ENCODE results near the gene EFHB.
"Not testable (repeated sequence)": the region's sequence is repeated elsewhere in the genome, so short reads cannot be mapped to it uniquely, and the experiment has no call there.

The EFHB gene, protein sequence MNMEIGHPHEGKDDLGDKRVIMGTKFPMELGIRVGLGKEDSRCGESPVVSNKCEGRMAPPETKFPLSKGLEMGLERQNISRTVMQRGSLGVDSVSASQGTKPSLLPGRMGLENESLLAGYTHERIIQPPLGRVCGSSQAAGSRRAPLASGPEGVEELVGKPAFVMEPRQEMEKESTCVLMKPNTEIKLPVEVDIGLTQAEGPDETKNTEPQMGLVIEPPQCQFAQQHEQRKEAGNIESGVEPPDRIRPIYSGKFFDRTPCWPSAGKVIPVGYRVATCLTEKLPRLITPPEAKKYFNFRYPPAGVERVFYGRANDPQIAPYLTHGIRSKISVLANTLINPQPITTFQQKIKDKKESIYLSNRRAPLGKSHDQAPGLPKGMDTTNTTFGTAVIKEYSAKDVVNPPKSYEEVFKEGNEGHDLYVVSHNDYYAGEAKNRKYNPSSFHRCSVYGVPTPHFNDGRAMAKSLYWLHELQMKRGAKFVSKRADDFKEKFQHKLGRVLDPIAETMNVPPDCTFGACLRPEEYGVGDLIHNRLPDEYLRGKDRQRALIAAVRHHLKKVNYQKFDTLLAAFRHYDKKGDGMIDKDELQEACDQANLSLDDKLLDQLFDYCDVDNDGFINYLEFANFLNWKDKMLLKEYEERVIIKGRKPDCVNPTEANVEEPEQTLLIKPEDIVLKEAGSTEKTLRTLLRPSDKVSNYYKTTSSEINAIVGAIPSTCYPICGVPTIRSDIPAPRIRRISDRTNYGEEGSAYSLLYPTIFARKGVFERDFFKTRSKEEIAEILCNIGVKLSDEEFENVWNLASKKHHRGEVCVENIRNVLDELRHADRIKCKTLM

DNA sequence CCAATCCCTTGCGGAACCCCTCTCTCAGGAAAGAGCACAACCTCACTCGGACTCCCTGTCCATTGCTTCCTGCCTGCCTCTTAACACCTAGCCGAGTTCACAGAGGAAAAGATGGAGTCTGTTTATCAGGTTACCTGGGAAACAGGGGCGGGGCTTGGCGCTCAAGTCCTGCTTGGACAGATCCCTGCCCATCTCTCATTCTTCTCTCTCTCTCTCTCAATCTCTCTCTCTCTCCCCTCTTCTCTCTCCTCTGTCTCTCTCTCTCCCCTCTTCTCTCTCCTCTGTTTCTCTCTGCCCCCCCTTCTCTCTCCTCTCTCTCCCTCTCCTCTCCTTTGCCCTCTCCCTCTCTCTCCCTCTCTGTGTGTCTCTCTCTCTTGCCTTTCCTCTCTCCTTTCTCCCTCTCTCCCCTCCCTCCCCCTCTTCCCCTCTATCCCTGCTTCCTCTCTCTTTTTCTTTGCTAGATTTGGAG, at the start of gene EFHB:
Gene EFHB (minus strand): TSS at position 120 of the 469 bp plus-strand sequence. CDS start 199 bp downstream, outside the sequence.
- peaks cover 7% of the 10 kb centered on the region for H3K4me1 Mint-ChIP-seq
- no peaks in the 10 kb centered on the region for H3K9me3 Mint-ChIP-seq
- H3K27ac Mint-ChIP-seq = peak within 1 kb of the TSS; percentile 39
- H3K4me3 Mint-ChIP-seq = no peak within 1 kb of the TSS
- H3K36me3 Mint-ChIP-seq = no peaks in the 10 kb centered on the region
- peaks cover 19% of the 10 kb centered on the region for H3K27me3 Mint-ChIP-seq

DNA sequence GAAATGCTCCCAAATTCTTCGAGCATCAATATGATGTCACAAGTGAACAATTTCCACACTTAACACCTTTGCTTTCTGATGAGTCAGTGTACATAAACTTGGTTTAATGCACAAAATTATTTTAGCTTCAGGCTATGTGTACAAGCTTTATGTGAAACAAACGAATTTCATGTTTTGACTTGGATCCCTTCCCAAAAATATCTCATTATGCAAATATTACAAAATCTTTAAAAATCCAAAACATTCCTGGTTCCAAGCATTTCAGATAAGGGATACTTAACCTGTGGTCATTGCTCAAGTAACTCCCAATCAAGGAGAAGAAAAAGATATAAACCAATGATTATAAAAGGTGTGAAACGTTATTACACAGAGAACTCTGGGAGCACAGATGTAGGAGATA, 38.0 kb upstream of the EFHB start:
- Mint-ChIP-seq H3K4me3 (no peak overlapping the region), H3K9me3 (no peaks in the 10 kb centered on the region), H3K27me3 (no peaks in the 10 kb centered on the region), H3K36me3 (peaks cover 12% of the 10 kb centered on the region), H3K27ac (no peak overlapping the region), H3K4me1 (peaks cover 43% of the 10 kb centered on the region)

DNA sequence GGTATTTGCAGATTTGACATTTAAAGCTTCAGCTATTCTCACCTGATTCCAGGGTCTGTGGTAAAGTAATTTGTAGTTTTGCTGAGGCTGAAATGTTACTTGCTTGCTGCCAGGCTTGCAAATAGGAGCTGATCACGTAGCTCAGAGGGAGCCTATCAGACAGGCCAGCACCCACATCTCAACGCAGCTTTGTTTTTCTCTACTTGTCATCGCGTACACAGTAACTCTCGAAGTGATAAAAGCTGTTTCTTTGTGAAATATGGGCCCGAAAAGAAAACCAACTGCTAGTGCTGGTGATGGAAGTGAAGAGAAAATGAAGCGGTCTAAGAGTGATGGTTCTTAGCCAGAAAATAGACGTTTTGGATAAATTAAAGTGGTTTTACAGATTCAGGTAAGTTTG, 36.3 kb upstream of the EFHB start:
- Mint-ChIP-seq H3K36me3 (peaks cover 14% of the 10 kb centered on the region), H3K4me3 (no peak overlapping the region), H3K27me3 (no peaks in the 10 kb centered on the region), H3K9me3 (no peaks in the 10 kb centered on the region), H3K4me1 (peaks cover 60% of the 10 kb centered on the region), H3K27ac (peak overlapping the region; percentile 57)

DNA sequence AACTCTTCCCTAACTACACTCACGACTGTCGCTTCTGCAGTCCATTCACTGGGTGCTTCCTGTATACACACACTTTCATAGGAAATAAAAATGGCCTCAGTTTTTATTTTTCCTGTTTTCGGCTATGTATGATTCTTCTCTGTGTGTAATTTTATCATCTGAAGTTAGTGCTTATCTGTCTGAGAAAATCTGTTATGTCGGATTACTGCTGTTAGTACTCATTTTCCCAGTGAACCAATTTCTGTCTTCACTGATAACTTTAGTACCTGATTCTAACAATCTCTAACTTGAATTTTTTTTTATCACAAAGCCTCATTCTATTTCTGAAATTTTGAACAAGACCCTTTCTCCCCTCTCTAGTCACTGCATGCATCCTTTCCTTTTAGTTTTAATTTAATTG, 33.8 kb upstream of the EFHB start:
- no peak overlapping the region for H3K4me3 Mint-ChIP-seq
- no peaks in the 10 kb centered on the region for H3K27me3 Mint-ChIP-seq
- H3K9me3 Mint-ChIP-seq = no peaks in the 10 kb centered on the region
- H3K4me1 Mint-ChIP-seq = peaks cover 76% of the 10 kb centered on the region
- peaks cover 11% of the 10 kb centered on the region for H3K36me3 Mint-ChIP-seq
- H3K27ac Mint-ChIP-seq = peak overlapping the region; percentile 81

DNA sequence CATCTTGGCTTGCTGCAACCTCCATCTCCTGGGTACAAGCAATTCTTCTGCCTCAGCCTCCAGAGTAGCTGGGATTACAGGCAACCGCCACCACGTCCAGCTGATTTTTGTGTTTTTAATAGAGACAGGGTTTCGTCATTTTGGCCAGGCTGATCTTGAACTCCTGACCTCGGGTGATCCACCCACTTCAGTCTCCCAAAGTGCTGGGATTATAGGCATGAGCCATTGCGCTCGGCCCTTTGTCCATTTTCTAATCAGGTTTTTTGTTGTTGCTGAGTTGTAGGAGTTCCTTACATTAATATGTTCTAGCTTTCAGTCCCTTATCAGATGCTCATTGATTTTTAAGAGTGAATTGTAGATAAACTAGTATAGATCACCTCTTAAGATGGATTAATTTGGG, 33.2 kb upstream of the EFHB start:
- Mint-ChIP-seq H3K4me1 (peaks cover 76% of the 10 kb centered on the region), H3K9me3 (no peaks in the 10 kb centered on the region)

DNA sequence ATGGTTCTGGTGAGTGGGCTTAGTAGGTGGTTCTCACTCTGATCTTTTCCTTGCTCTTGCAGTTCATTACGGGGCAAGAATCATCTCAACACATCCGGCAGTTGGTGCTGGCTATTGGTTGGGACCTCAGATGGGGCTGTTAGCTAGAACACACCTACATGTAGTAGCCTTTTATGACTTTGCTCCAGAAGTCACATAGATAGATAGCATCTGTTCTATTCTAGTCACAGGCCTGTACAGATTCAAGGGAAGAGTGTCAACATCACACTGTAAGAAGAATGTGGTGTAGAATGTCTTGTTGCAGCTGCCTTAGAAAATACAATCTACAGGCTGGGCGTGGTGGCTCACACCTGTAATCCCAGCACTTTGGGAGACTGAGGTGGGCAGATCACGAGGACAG, 27.9 kb upstream of the EFHB start:
- H3K9me3 Mint-ChIP-seq = no peaks in the 10 kb centered on the region
- H3K27me3 Mint-ChIP-seq = no peaks in the 10 kb centered on the region
- no peak overlapping the region for H3K4me3 Mint-ChIP-seq

More for the DNA sequence above, 33.2 kb upstream of the EFHB start:
- Mint-ChIP-seq H3K4me3 (no peak overlapping the region), H3K27me3 (no peaks in the 10 kb centered on the region), H3K27ac (no peak overlapping the region), H3K36me3 (peaks cover 8% of the 10 kb centered on the region)

DNA sequence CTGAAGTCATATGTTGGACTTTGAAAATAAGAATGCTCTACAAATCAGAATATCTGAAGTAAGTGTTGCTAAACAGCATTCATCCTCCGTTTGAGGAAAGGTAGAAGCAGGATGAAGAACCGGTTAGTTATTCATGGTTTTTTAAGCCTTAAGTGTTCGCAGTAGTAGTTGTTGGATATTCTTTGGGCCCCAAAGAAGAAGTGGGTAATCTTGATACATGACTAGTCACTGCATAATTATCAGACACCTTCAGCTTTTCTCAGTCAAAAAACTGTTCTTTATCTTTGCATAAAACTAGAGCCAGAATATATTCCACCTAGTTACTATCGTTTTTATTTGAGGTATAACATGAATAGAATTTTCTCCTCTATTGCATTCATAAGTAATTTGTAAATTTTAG, 26.7 kb upstream of the EFHB start:
- Mint-ChIP-seq H3K4me3 (no peak overlapping the region), H3K27me3 (no peaks in the 10 kb centered on the region), H3K9me3 (no peaks in the 10 kb centered on the region), H3K36me3 (peaks cover 9% of the 10 kb centered on the region), H3K27ac (no peak overlapping the region), H3K4me1 (peaks cover 82% of the 10 kb centered on the region)

More for the DNA sequence above, 27.9 kb upstream of the EFHB start:
- no peak overlapping the region for H3K27ac Mint-ChIP-seq
- peaks cover 88% of the 10 kb centered on the region for H3K4me1 Mint-ChIP-seq
- H3K36me3 Mint-ChIP-seq = peaks cover 12% of the 10 kb centered on the region

DNA sequence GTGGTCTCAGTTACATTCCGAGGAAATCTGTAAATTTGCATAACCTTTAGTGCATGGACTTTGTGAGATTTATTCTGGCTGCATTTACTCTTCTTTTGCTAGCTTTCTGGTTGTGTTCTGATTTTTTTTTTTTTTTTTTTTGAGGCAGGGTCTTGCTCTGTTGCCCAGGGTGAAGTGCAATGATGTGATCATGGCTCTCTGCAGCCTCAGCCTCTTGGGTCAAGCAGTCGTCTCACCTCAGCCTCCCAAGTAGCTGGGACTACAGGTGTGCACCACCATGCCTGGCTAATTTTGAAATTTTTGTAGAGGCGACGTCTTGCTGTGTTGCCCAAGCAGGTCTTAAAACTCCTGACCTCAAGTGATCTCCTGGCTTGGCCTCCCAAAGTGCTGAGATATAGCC, 25.5 kb upstream of the EFHB start:
- Mint-ChIP-seq H3K36me3 (peaks cover 13% of the 10 kb centered on the region), H3K27me3 (no peaks in the 10 kb centered on the region), H3K4me1 (peaks cover 84% of the 10 kb centered on the region), H3K9me3 (no peaks in the 10 kb centered on the region), H3K4me3 (no peak overlapping the region), H3K27ac (no peak overlapping the region)

DNA sequence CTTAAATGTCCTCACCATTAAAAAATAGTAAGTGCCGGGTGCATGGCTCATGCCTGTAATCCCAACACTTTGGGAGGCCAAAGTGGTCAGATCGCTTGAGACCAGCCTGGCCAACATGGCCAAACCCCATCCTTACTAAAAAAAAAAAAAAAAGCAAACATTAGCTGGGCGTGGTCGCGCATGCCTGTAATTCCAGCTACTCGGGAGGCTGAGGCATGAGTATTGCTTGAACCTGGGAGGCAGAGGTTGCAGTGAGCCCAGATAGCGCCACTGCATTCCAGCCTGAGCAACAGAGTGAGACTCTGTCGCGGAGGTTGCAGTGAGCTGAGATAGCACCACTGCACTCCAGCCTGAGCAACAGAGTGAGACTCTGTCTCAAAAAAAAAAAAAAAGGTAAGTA, 23.3 kb upstream of the EFHB start:
- H3K27ac Mint-ChIP-seq, H3K27me3 Mint-ChIP-seq, H3K9me3 Mint-ChIP-seq, H3K4me3 Mint-ChIP-seq: not testable (repeated sequence)
- H3K36me3 Mint-ChIP-seq = peaks cover 11% of the 10 kb centered on the region
- H3K4me1 Mint-ChIP-seq = peaks cover 81% of the 10 kb centered on the region

DNA sequence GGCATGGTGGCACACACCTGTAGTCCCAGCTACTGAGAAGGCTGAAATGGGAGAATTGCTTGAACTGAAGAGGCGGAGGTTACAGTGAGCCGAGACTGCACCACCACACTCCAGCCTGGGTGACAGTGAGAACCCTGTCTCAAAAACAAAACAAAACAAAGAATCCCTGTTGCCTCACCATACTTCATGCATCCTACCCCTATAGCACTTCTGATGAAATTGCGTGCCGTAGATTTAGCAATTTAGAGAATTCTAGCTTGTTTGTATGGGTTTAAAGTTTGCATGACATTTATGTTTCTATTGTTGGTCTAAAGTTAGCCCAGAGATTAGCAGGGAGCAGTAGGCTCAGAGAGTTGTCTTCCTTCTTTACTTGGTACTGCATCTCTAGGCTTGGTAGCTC, 20.7 kb upstream of the EFHB start:
- H3K27ac Mint-ChIP-seq = peak overlapping the region; percentile 41
- no peaks in the 10 kb centered on the region for H3K9me3 Mint-ChIP-seq
- no peaks in the 10 kb centered on the region for H3K27me3 Mint-ChIP-seq
- H3K4me1 Mint-ChIP-seq = peaks cover 77% of the 10 kb centered on the region
- no peak overlapping the region for H3K4me3 Mint-ChIP-seq
- H3K36me3 Mint-ChIP-seq = peaks cover 9% of the 10 kb centered on the region

DNA sequence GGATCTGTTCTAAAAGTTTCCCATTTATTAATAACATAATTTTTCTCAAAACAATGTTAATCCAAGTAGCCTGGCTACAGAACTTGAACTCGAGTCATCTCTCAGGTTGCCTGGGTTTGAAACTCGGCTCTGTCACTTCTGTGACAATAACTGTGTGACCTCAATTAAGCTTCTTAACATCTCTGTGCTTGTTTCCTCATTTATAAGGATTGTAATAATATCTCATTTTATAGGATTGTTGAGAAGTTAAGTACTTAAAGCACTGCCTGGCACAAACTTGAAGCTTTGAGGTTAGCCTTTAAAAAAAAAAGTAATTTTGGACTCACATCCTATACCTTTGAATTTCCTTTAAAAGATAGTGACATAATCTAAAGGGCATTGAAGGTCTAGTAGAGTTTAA, 16.3 kb upstream of the EFHB start:
- H3K4me1 Mint-ChIP-seq = peaks cover 73% of the 10 kb centered on the region
- no peak overlapping the region for H3K27ac Mint-ChIP-seq
- H3K9me3 Mint-ChIP-seq = no peaks in the 10 kb centered on the region
- no peaks in the 10 kb centered on the region for H3K27me3 Mint-ChIP-seq
- H3K4me3 Mint-ChIP-seq = no peak overlapping the region
- H3K36me3 Mint-ChIP-seq = peaks cover 5% of the 10 kb centered on the region

DNA sequence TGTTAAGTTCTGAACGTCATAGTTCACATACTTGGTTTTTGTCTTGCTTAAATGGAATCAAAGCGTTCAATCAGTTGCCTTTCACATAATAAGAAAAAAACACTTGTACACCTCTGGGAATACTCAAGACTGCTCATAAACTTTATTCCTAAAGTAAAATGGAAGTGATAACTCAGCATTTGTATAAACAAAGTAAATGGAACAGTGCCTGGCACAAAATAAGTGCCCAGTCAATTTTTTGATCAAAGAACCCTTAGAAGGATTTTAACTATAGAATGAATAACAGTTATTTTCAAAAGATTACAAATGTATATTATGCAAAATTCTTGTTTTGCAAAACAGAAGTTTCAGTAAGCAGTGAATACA, 14.2 kb upstream of the EFHB start:
- H3K27me3 Mint-ChIP-seq = no peaks in the 10 kb centered on the region
- H3K4me1 Mint-ChIP-seq = peaks cover 62% of the 10 kb centered on the region

DNA sequence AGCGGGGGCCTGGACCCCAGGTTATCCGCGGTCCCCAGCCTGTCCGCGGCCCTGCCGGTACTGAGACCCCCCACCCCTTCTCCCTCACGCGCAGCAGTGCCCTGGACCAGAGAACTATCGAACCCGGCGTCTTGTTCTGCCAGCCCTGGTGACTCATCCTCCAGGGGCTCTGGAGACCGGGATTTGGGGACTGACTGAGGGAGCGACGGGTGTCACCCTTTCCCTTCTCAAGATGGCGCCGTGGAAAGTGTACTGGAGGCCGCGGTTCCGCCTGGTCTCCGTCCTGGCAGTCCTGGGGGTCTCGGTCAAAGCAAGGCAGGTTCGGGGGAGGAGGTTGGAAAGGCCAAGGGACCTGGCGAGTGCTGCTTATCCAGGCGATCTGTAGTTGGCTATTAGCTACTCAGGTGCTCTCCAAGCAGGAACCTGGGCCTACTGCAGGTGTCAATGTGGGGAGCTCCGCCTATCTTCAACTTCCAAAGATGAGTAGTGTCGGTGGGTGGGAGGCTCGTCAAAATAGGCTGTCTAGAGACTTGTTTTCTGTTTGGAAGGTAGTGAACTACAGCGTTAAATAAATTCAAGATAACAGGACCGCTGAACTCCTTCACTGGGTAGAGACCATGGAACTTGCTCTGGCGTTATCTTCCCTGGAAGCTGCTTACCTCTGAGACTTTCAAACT, 13.7 kb upstream of the EFHB start:
- Mint-ChIP-seq H3K4me1 (peaks cover 58% of the 10 kb centered on the region), H3K27ac (peak overlapping the region; percentile 97), H3K4me3 (peak overlapping the region; percentile 95), H3K27me3 (no peaks in the 10 kb centered on the region), H3K9me3 (no peaks in the 10 kb centered on the region), H3K36me3 (peaks cover 2% of the 10 kb centered on the region)

More for the DNA sequence above, 14.2 kb upstream of the EFHB start:
- peak overlapping the region; percentile 97 for H3K27ac Mint-ChIP-seq
- peaks cover 2% of the 10 kb centered on the region for H3K36me3 Mint-ChIP-seq
- H3K4me3 Mint-ChIP-seq = peak overlapping the region; percentile 95
- H3K9me3 Mint-ChIP-seq = no peaks in the 10 kb centered on the region

DNA sequence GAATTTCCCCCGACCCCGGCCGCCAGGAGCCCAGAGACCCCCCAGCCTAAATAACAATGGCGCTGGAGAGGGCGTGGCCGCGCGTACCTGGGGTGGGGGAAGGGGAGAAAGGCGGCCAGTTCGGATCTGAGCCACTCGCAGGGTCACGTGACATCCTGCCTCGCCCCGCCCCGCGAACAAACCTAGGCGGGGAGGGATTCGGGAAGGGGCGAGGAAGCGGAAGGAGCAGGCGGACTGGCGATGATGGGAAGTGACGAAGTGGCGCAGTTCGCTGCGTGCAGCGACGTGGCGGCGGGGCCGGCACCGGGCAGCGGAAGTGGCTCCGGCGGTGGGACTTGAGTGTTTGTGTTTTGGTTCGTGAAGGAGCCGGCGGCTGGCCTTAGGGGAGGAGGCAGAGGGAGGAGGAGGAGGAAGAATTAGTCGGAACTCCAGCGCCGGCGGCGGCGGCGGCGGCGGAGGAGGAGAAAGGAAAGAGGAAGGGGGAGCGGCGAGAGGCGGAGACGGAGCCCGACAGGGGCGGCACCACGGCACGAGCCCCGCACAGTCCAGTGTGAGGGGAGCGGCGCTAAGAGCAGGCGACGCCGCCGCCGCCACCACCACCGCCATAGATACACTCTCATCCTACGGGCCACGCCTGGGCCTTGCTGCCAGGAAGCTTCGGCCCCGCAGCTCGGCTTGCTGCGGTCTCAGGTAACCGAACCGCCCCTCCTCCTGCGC, 13.0 kb upstream of the EFHB start, which contains the start of gene RAB5A:
Gene RAB5A (plus strand): TSS at position 266 of the 717 bp plus-strand sequence. CDS start 3,802 bp downstream, outside the sequence.
- H3K27ac Mint-ChIP-seq = peak within 1 kb of the TSS; percentile 97
- peaks cover 51% of the 10 kb centered on the region for H3K4me1 Mint-ChIP-seq
- H3K4me3 Mint-ChIP-seq = peak within 1 kb of the TSS; percentile 95
- peaks cover 2% of the 10 kb centered on the region for H3K36me3 Mint-ChIP-seq
- H3K27me3 Mint-ChIP-seq = no peaks in the 10 kb centered on the region
- H3K9me3 Mint-ChIP-seq = no peaks in the 10 kb centered on the region
